Femur (tissue), 1 donor: ENCODE data around the gene PPM1A.

Experiments
- DNase-seq: peaks from one replicate; pipeline ENCODE4 v3.0.0-alpha.2; 2017

Gene PPM1A

DNA sequence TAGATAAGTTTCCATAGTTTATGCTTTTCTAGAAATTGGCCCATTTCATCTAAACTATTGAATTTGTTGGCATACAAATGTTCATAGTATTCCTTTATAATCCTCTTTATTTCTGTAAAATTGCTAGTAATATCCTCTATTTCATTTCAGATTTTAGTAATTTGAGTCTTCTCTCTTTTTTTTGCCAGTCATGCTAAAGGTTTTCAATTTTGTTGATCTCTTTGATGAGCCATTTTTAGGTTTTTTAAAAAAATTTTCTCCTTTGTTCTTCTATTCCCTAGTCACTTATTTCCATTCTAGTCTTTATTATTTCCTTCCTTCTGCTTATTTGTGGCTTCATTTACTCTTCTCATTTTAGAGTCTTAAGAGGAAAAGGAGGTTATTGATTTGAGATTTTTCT is 19.4 kb upstream of the PPM1A start:
- no peak for DNase-seq

DNA sequence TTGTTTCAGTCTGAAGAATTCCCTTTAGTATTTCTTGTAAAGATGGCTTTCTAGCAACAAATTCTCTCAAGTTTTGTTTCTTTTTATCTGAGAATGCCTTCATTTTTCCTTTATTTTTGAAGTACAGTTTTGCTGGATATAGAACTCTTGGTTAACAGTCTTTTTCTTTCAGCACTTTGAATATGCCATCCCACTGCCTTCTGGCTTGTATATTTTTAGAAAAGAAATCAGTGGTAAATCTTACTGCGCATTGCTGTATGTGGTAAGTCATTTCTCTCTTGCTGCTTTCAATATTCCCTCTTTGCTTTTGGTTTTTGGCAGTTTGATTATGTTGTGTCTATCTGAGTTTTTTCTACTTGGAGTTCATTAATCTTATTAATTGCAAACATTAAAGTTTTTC is 16.8 kb upstream of the PPM1A start:
- DNase-seq, result no peak

DNA sequence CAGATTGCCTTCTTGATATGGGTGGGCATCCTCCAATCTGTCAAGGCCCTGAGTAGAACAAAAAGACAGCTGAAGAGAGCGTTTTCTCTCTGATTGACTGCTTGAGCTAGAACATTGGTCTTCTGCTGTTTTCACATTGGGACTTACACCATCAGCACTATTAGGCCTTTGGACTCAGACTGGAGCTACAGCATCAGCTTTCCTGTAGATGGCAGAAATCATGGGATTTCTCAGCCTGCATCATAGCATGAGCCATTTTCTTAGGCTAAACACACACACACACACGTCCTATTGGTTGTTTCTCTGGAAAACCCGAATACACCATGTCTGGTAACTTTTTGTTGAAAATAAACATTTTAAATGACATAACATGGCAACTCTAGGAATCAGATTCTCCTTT is 15.8 kb upstream of the PPM1A start:
- no peak for DNase-seq

DNA sequence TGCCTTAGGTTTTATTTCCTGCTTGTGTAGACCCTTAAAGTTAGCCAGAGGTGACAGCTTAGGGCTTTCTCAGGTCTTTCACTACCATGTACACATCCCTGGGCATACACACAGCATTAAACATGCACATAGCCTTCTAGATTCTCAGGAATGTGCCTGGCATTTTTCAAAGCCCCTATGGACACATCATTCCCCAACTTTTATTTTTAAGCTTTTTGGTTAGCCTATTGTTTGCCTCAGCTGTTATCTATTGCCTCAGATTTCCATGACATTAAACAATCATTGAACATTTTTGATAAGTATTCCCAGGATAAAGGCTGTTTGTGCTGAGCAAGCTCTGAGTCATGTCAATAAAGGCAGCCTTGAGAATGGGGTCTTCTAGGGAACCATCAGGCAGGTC is 15.1 kb upstream of the PPM1A start:
- DNase-seq, result no peak

DNA sequence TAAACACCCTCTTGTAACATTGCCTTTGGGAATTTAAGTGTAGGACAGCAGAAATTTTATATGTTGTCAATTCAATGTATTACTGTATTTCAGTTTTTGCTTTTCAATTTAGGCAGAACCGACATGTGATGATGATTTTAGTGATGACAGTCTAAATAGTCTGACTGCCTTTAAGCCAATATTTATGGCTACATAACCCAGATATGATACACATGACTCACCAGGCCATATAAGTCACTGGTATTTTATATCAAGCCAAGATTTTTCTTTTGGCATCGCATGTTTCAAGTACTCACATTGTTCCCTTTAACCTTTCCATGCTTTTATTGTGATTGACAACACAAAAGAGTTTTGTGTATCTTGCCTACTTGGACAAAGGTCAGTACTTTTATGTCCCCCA is 13.6 kb upstream of the PPM1A start:
- DNase-seq, result no peak

DNA sequence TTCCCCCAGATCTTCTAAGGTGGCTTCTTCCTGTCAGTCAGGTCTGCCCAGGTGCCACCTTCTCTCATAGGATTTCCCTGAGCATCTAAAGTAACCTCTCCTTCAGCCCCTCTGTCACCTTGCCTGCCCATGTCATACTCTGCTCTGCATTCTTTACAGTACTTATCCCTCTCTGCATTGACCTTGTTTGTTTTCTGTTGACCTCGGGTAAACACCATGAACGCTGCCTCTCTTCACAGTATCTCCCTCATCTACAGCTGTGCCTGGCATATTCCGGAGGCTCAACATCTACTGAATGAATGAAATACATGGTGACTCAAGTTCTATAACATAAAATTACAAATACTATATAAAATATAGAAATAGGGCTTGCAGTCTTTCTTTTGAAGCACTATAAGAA is 10.1 kb upstream of the PPM1A start:
- DNase-seq, result no peak

DNA sequence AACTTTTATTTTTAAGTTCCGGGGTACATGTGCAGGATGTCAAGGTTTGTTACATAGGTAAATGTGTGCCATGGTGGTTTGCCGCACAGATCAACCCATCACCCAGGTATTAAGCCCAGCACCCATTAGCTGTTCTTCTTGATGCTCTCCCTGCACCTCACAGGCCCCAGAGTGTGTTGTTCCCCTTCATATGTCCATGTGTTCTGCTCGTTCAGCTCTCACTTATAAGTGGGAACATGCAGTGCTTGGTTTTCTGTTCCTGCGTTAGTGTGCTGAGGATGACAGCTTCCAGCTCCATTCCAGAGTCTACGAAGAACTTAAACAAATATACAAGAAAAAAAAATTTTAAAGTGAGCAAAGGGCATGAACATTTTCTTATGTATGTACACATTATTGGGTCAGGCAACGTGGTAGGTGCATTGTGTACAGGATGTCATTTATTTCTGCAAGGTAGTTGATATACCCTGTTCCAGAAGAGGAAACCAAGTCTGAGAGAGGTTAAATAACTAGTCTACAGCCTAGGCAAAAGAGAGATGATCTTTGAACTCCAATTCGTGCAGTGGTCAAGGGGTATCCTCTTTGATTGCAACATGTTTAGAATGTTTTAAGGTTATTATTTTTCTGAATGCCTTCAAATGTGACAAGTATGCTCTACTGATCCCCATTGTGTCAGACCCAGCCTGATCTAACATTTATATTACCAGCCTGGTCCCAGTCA is 8.7 kb upstream of the PPM1A start:
- DNase-seq, result no peak

DNA sequence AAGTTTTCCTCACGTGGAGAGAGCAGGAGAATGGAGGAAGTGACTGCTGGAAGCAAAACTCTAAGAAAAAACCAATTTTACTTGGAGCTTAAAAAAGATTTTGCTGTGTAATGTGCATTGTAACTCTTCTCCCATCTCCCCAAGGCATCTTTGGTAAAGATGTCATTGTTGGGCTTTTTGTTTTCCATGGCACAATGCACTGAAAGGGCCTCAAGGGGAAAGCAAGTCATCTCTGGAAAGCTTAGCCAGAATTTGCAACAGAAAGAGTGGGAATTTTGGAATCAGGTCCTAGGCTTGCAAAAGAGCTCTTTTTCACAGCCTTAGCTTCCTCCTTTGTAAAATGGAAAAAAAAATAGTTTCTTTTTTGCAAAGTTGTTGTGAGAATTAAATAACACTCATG is 7.9 kb upstream of the PPM1A start:
- no peak for DNase-seq

DNA sequence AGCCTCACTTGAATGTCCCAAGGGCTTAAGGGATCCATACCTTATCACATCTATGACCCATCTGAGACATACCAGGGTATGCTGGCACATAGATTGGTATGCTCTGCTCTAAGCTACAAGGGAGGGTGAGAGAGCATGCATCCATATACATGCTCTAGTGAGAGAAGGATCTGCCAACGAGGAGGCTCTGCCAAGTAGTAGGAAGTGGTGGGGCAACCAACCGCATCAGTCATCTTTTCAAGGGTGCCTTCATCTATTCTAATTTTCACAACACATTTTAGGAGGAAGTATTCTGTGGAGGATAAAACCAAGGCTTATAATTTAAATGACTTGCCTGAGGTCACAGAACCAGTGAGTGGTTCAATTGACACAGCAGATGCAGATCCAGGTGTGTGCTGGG is 6.6 kb upstream of the PPM1A start:
- DNase-seq, result no peak

DNA sequence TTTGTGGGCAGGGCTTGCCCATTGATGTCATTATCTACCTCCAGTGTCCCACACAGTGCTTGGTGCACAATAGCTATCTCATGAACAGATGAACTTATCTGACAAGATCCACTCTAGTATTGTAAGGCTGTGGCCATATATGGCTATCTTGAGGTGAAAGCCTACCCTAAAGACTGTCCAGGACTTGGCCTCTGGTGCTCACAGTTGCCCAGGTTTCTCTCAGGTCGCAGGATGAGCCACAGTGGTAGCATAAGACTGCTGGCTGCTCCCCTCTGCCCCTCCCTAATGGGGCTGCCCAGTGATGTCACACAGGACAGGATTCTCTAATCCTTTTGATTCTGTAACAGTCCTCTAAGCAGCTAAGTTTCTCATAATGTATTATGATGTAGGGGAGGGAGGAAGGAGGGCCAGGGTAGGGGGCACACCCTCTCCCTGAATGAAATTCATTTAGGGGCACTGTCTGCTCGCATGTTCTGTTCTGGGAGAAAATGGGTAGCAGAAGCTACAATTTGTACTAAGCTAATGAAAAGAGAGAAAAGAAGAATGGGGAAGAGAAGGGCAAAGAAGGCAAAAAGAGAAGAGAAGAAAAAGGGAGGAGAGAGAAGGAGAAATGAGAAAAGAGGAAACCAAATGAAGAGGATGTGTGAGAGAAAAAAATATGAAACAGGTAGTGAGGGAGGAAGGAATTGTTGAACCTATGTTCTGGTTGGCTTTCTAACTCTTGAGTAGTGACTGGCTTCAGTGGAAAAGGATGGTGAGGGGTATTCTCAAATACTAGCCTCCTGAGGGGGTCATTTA is 3.4 kb upstream of the PPM1A start:
- no peak for DNase-seq

DNA sequence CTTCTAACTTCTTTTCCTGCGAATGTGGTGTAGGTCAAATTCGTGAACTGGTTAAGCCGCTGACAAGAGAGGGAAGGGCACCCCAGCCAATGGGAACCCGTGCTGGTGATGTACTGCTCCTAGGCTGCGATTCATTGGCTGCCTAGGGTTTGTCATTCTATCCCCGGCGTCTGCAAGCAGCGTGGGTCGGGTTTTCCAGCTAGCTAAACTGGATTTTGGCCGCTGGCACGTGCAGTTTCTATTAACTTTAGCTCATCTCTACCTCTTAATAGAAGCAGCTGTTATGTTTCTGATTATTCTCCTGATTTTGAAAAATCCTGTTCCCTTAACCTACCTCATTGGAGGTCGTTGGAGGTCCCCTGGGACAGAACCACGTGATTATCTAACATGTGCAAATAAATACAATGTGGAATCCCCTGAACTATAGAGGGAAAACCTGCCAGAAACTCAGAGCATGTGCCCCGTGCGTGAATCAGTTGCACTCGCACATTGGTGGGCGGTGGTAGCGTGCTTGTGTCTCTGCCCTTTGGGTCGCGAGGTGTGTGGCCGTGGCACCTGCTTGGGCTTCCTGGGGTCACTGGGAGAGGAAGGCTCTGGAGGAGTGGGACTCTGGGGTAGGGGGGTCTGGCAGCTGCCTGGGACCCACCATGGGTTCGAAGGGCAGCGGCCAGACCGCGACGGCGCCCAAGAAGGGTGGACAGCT is 876 bp upstream of the PPM1A start:
- peak; percentile 96 for DNase-seq

DNA sequence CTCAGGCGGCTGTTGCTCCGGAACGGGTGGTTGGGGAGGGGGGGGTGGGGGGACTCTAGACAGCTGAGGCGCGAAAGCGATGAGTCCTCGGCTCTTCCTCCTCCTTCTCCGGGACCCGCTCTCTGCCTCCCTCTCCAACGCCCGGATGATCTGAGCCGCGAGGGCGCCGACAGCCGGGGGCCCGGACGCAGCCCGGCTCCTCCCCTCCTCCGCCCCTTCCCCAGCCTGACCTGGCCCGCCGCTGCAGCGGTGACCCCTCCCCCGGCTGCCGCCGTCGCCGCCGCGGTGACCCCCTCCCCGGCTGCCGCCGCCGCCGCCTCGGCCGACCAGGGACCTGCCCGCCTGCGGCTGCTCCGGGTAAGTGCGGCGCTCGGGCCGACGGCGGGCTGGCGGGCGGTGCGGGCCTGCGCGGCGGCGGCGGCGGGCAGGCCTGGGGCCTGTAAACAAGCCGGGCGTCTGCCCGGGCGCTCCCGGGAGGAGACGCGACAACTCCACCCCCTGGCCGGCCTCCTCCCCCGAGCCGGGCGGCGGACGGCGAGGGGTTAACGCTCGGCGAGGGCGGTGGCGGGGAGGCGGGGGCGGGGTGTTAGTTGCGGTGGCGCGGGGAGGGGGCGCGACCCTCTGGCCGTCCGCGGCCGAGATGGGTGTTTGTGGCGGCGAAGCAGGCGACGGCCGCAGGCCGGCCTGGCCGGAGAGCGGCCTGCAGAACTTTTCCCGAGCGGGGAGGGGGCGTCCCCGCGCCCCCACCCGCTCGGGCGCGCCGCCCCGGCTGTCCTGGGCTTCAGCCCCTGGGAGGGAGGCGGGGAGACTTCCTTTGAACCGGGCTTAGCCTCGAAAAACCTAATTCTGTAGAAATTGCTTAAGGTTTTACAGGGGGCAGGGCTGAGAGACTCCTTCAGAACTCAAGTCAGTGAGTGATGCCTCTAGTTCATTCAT is 568 bp downstream of the PPM1A start:
- DNase-seq, result peak; percentile 85

DNA sequence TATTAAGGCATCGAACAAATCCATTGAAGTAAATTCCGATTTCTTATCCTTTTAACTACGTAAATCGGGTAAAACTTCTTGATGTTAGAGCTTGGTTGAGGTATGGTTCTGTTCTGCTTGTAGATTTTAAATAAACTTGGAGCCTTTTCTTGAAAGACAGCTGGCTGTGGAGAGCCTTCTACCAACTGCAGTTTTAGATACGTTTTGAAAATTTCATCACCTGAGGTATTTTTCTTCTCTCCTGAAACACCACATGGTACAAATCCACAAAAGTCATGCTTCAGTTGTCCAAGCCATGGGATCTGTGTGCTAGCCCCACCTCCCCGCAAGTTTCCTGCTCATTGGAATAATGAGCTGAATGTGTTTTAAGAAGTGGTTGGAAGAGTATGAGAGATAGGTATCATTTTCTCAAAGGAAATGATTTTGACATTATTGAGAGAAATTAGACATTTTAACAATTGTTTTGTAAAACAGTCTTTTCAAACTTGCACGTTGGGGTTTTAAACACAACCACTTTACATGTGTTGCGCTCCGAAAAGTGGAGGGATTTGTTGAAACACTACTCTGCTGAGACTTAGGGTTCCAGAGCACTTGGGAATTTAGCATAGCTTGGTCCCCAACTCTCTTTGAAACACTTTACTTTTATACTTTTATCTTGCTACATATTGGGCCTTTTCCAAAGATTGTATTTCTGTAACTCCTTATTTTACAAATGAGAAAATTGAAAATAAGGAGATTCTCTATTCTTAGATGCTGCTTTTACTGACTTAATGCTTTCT is 1.4 kb downstream of the PPM1A start:
- no peak for DNase-seq

DNA sequence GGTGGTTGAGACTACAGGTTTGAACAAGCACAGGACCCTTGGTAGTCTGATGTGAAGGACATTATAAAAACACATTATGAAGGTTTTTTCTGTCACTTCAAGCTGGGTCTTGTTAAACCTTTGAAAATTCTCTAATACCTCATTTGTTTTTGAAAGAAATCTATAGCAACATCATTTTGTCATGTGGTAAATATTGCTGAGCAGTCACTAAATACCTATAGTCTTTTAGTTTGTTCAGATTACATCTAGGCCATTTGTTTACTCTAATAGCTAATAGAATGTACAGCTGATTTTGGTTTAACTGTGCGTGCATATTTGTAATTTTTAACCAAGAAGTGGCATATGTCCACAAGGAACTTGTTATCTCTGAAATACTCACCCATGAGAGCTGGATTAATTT is 2.9 kb downstream of the PPM1A start:
- no peak for DNase-seq

DNA sequence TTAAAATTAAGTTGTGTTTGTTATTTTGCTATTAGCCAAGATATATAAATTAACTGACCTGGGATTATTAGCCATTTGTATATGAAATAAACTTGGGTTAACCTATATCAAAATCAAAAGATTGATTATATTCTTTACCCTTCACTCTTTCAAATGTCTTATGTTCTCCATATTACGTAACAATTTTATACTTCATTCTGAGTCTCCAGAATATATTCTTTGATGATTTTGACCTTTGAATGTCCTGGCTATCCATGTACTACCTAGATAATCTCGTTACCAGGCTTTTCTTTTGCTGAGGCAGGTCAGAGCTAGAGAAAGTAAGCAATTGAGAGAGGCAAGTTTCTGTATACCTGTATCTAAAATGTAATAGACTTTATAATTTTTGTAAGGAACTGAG is 3.6 kb downstream of the PPM1A start:
- no peak for DNase-seq

DNA sequence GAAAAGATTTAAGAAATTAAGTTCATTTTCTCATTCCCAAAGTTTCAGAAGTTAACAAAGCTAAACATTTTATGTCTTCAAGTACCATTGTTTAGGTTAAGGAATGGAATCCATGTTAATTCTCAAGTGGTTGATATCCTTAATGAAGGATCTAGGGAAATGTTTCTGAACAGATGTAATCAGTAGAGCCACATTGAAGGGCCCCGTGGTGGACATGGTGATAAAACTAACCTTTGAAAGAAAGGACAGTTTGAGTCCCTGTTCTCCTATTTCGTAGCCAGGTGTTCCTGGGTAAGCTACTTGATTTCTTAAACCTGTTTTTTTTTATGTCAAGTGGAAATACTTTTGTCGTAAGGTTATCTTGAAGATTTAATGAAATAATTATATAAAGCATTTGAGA is 4.6 kb downstream of the PPM1A start:
- no peak for DNase-seq

DNA sequence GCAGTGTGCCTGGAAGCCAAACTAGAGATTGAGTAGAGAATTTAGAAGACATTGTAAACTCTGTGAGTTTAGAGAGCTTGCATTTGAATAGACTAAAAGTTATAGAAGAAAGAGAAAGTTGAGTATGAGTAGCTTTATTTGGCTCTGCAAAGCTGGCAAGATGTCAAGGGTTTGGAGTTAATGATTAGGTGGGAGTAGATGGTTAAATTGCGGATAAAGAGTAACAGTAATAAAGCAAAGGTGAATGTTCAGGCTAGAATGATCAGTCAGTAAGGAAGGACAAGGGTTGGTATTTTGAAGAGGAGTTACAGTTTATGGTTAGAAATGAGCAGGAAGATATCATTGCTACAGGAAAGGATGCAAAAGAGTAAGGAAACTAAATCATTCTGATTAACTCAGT is 5.2 kb downstream of the PPM1A start:
- DNase-seq, result no peak

DNA sequence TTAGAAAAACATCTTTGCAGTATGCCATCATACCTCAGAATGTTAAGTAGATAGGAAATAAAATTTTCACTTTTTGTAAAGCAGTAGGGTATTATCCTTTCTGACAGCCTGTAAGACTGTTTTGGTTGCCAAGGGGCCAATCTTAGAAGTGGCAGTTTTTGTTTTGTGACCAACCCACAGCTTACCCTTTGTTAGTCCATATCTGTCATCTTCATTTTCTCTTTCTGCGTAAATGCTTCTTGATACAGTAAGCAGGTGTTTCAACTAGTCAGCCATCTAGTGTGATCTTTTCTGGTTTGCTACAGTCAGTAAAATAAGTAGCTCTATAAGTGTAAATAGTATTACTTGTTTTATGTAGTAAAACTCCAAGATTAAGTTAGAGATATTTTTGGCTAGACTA is 8.8 kb downstream of the PPM1A start:
- DNase-seq, result no peak

DNA sequence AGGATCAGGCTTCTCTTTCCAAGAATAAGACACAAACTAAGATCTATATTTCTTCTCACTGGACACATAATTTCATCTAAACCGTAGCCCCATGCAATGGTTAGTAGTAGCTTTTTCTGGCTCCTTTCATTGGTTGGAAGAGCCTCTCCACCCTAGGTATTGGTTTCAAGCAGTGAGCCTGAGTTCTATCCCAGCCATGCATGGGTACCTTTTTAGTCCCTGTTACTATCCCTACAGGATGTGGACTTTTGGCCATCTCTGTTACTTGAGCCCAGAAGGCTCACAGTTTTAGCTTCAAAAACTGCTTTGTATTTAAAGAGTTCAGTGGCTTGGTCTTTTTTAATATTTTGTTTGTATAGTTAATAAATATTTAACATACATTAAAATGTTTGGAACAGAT is 16.1 kb downstream of the PPM1A start:
- no peak for DNase-seq

DNA sequence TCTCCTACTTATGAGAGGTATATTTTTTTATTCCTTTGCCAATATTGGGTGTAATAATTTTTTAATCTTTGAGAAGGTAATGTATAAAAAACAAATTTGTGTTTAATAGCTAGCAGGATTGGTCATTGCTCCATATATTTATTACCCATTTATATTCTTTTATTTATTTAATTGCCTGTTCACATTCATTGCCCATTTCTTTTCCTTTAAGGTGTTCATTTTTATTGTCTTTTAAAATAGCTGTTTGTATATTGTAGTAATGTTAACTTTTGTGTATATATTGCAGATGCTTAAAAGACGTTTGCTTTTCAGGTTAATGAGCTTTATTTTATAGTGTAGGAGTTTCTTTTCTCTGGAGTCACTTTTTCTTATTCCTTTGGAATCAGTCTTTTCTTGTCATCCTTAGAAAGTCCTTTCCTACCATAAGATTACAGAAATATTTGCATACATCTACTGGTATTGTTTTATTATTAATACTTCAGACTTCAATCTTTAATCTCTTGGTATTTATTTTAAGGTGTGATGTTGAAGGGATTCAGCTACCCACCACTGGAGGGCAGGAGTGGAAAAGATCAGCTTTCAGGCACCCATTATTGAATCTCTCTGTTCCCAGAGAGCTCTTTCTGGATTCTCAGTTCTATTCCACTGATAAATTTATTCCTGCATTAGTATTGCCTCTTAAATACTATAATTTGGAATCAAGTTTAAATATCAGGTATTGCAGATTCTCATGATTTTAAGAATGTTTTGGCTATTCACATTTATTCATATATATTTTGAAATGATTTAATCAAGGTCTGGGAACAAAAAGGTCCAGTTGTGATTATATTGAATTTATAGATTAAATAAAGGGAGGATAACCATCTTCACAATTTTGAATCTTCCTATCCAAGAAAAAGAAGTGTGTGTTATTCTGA is 17.3 kb downstream of the PPM1A start:
- DNase-seq, result no peak

DNA sequence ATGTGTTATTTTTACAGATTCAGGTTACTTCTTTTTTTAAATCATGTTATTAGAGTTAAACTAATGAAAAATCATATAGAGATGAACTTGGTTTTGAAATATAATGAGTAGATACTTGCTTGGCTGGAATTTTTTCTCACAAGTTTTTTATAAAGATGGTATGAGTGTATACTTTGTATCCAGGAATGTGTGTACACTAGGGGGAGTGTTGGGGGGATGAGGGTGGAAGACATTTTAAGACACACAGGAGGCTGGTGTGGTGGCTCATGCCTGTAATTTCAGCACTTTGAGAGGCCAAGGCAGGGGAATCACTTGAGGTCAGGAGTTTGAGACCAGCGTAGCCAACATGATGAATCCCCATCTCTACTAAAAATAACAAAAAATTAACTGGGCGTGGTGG is 23.2 kb downstream of the PPM1A start:
- DNase-seq, result no peak
